H9 (cell line): Measurements from ENCODE around the gene NTRK2. TPM values are rescaled to one million over a fixed set of nuclear protein-coding genes. Genes with fewer than 3 reads are reported as not detected.

Experiments used
- DNase-seq: peaks from one replicate; pipeline ENCODE4 v3.0.0-alpha.2; 2017
- H2AFZ ChIP-seq: one replicate; pipeline ENCODE4 v1.6.1; 2013; ENCODE audit warnings: mild to moderate bottlenecking, low read length, control low read depth, moderate library complexity
- H2AK5ac ChIP-seq: 2 replicates; pipeline ENCODE4 v1.6.1; 2013; ENCODE audit warnings: low read length, control low read depth, mixed read lengths; ENCODE audit not compliant: insufficient read length
- H2BK120ac ChIP-seq: one replicate; pipeline ENCODE4 v1.6.1; 2013; ENCODE audit warnings: low read depth, mild to moderate bottlenecking, low read length, control low read depth, inconsistent platforms; ENCODE audit not compliant: poor library complexity, severe bottlenecking
- H2BK12ac ChIP-seq: 2 replicates; pipeline ENCODE4 v1.6.1; 2013; ENCODE audit warnings: low read length, control low read depth, mixed read lengths, low read depth; ENCODE audit not compliant: insufficient read length
- H2BK15ac ChIP-seq: 2 replicates; pipeline ENCODE4 v1.6.1; 2013; ENCODE audit warnings: low read depth, low read length, control low read depth
- H2BK20ac ChIP-seq: one replicate; pipeline ENCODE4 v1.6.1; 2013; ENCODE audit warnings: low read depth, mild to moderate bottlenecking, low read length, control low read depth, inconsistent platforms; ENCODE audit not compliant: poor library complexity, severe bottlenecking
- H2BK5ac ChIP-seq: 2 replicates; pipeline ENCODE4 v1.6.1; 2013; ENCODE audit warnings: low read length, control low read depth, mixed read lengths; ENCODE audit not compliant: insufficient read length
- H3K14ac ChIP-seq: 2 replicates; pipeline ENCODE4 v1.6.1; 2013; ENCODE audit warnings: low read length, control low read depth; ENCODE audit not compliant: insufficient read depth
- H3K18ac ChIP-seq: 2 replicates; pipeline ENCODE4 v1.6.1; 2013; ENCODE audit warnings: low read depth, mild to moderate bottlenecking, mixed read lengths, low read length, control low read depth; ENCODE audit not compliant: insufficient read length
- H3K23ac ChIP-seq: 2 replicates; pipeline ENCODE4 v1.6.1; 2013; ENCODE audit warnings: low read length, control low read depth, mixed read lengths, low read depth; ENCODE audit not compliant: insufficient read length
- H3K23me2 ChIP-seq: 2 replicates; pipeline ENCODE4 v1.6.1; 2013; ENCODE audit warnings: low read depth, mild to moderate bottlenecking, mixed read lengths, low read length, control low read depth; ENCODE audit not compliant: insufficient read length, poor library complexity, severe bottlenecking
- H3K27ac ChIP-seq: 2 replicates; pipeline ENCODE4 v1.5.1; 2013; ENCODE audit warnings: low read length, control low read depth, mixed read lengths, low read depth; ENCODE audit not compliant: insufficient read length
- H3K27me3 ChIP-seq: 2 replicates; pipeline ENCODE4 v1.6.1; 2013; ENCODE audit warnings: low read length, control low read depth, inconsistent platforms; ENCODE audit not compliant: insufficient read depth
- H3K4ac ChIP-seq: 2 replicates; pipeline ENCODE4 v1.6.1; 2013; ENCODE audit warnings: low read depth, mild to moderate bottlenecking, control low read depth, inconsistent platforms, low read length, moderate library complexity
- H3K4me1 ChIP-seq: 2 replicates; pipeline ENCODE4 v1.6.1; 2013; ENCODE audit warnings: low read length, control low read depth, inconsistent platforms; ENCODE audit not compliant: insufficient read depth
- H3K4me2 ChIP-seq: 2 replicates; pipeline ENCODE4 v1.6.1; 2013; ENCODE audit warnings: low read length, control low read depth, mixed read lengths; ENCODE audit not compliant: insufficient read length, insufficient read depth
- H3K56ac ChIP-seq: 2 replicates; pipeline ENCODE4 v1.6.1; 2013; ENCODE audit warnings: low read depth, mild to moderate bottlenecking, mixed read lengths, low read length, control low read depth; ENCODE audit not compliant: insufficient read length
- H3K79me1 ChIP-seq: 2 replicates; pipeline ENCODE4 v1.6.1; 2013; ENCODE audit warnings: low read depth, mild to moderate bottlenecking, moderate library complexity, low read length, control low read depth, inconsistent platforms; ENCODE audit not compliant: insufficient read depth, poor library complexity, severe bottlenecking
- H3K79me2 ChIP-seq: 2 replicates; pipeline ENCODE4 v1.6.1; 2013; ENCODE audit warnings: low read length, control low read depth, inconsistent platforms; ENCODE audit not compliant: insufficient read depth
- H3K9ac ChIP-seq: 2 replicates; pipeline ENCODE4 v1.6.1; 2013; ENCODE audit warnings: low read length, control low read depth, mixed read lengths; ENCODE audit not compliant: insufficient read length; ENCODE audit errors: extremely low read depth
- H3K9me3 ChIP-seq: one replicate; pipeline ENCODE4 v1.6.1; 2013; ENCODE audit warnings: low read depth, low read length, inconsistent platforms; ENCODE audit not compliant: control insufficient read depth
- H3T11ph ChIP-seq: one replicate; pipeline ENCODE4 v1.6.1; 2013; ENCODE audit warnings: mild to moderate bottlenecking, low read length, control low read depth, inconsistent platforms
- H4K20me1 ChIP-seq: one replicate; pipeline ENCODE4 v1.6.1; 2013; ENCODE audit not compliant: control insufficient read depth, insufficient read length, insufficient read depth
- H4K5ac ChIP-seq: 2 replicates; pipeline ENCODE4 v1.6.1; 2013; ENCODE audit warnings: low read depth, mild to moderate bottlenecking, mixed read lengths, low read length, control low read depth; ENCODE audit not compliant: insufficient read length
- H4K8ac ChIP-seq: replicated peaks from 2 replicates; pipeline ENCODE4 v1.6.1; 2013; ENCODE audit warnings: low read length, control low read depth, mixed read lengths, low read depth; ENCODE audit not compliant: insufficient read length
- H4K91ac ChIP-seq: 2 replicates; pipeline ENCODE4 v1.6.1; 2013; ENCODE audit warnings: low read depth, mild to moderate bottlenecking, moderate library complexity, mixed read lengths, low read length, control low read depth; ENCODE audit not compliant: insufficient read length
- H3K27ac Mint-ChIP-seq, 3 experiments: 2 replicates in 2 of 3; 3 replicates in 1 of 3; pipeline ENCODE4 v1.8.0; 2020 to 2021; ENCODE audit warnings: mixed read lengths in 3 of 3, mild to moderate bottlenecking in 1 of 3, moderate library complexity in 1 of 3
- H3K27me3 Mint-ChIP-seq: 2 replicates; pipeline ENCODE4 v1.8.0; 2021; ENCODE audit warnings: low read depth, mild to moderate bottlenecking, moderate library complexity, mixed read lengths
- H3K36me3 Mint-ChIP-seq, 3 experiments: 2 replicates in 2 of 3; 3 replicates in 1 of 3; pipeline ENCODE4 v1.8.0; 2020 to 2021; ENCODE audit warnings: low read depth in 3 of 3, mixed read lengths in 3 of 3; ENCODE audit not compliant: insufficient read depth in 1 of 3
- H3K4me1 Mint-ChIP-seq, 2 experiments: 2 replicates each; pipeline ENCODE4 v1.8.0; 2020; ENCODE audit warnings: mixed read lengths in 2 of 2
- H3K4me3 Mint-ChIP-seq, 2 experiments: 2 replicates in 1 of 2; 3 replicates in 1 of 2; pipeline ENCODE4 v1.8.0; 2020 to 2021; ENCODE audit warnings: mild to moderate bottlenecking in 2 of 2, mixed read lengths in 2 of 2, moderate library complexity in 1 of 2
- H3K9me3 Mint-ChIP-seq, 2 experiments: 2 replicates in 1 of 2; 3 replicates in 1 of 2; pipeline ENCODE4 v1.8.0; 2020; ENCODE audit warnings: mild to moderate bottlenecking in 2 of 2, mixed read lengths in 2 of 2, moderate library complexity in 1 of 2
- WGBS: extraction: QIAGEN DNeasy Blood & Tissue Kit; methylation state at CpG from one replicate; pipeline ENCODE4 v1.1.7; 2013; ENCODE audit warnings: missing lambda C conversion rate, low lambda C conversion rate, mixed read lengths; ENCODE audit not compliant: insufficient read length; ENCODE audit errors: extremely low coverage; 5-methylcytosine and 5-hydroxymethylcytosine counted together
- total RNA-seq: library from RNA; stranded (reverse); gene quantifications from 2 replicates; pipeline ENCODE4 v1.2.1, GENCODE V29; 2021
- TF ChIP-seq, protein P1 (sequence below): fragments of 200-600 bp; sonication (generic); conservative IDR thresholded peaks from 3 replicates; pipeline ENCODE4 v1.8.0; 2021; ENCODE audit warnings: antibody characterized with exemption, mild to moderate bottlenecking

The NTRK2 gene
- total RNA-seq, 1 experiment from 2014 or later: 0.02 TPM

DNA sequence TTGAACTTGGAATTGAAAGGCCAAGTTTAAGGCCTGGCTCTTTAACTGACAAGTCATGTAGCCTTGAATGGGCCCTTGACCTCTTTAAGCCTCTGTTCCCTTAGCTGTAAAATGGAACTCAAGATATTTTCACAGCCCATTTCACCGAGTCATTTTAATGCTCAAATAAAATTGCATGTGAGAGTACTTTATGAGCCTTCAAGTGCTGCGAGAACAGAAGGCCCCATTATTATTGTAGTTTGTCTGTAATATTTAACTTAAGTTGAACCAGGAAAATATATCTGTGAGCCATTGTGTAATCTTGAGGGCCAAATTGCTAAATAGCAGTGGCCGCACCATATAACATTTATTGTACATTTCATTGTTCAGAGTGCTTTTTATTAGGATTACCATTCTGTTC is 249.9 kb downstream of the NTRK2 start:
- Histone ChIP-seq H3K4me2 (no peak overlapping the region), H3K27ac (no peak overlapping the region), H3K23ac (no peak overlapping the region), H2AK5ac (no peak overlapping the region), H4K8ac (no peak overlapping the region), H2BK12ac (no peak overlapping the region), H3K56ac (no peak overlapping the region), H4K91ac (no peak overlapping the region), H3K18ac (no peak overlapping the region), H3K4me1 (no peaks in the 10 kb centered on the region), H4K20me1 (no peaks in the 10 kb centered on the region), H3K79me2 (no peaks in the 10 kb centered on the region), H3T11ph (no peak overlapping the region), H2BK20ac (no peak overlapping the region), H4K5ac (no peak overlapping the region), H3K9ac (no peak overlapping the region), H3K23me2 (no peaks in the 10 kb centered on the region), H2AFZ (no peak overlapping the region), H3K14ac (no peak overlapping the region), H3K9me3 (no peaks in the 10 kb centered on the region), H3K4ac (no peak overlapping the region), H2BK120ac (no peak overlapping the region), H3K27me3 (no peaks in the 10 kb centered on the region), H2BK15ac (no peak overlapping the region), H3K79me1 (no peaks in the 10 kb centered on the region), H2BK5ac (no peak overlapping the region)
- no peak overlapping the region for H3K27ac Mint-ChIP-seq
- no peaks in the 10 kb centered on the region for H3K9me3 Mint-ChIP-seq
- no peak for DNase-seq
- no peak overlapping the region for H3K4me3 Mint-ChIP-seq
- H3K4me1 Mint-ChIP-seq: no peaks in the 10 kb centered on the region
- TF ChIP-seq, protein P1, sequence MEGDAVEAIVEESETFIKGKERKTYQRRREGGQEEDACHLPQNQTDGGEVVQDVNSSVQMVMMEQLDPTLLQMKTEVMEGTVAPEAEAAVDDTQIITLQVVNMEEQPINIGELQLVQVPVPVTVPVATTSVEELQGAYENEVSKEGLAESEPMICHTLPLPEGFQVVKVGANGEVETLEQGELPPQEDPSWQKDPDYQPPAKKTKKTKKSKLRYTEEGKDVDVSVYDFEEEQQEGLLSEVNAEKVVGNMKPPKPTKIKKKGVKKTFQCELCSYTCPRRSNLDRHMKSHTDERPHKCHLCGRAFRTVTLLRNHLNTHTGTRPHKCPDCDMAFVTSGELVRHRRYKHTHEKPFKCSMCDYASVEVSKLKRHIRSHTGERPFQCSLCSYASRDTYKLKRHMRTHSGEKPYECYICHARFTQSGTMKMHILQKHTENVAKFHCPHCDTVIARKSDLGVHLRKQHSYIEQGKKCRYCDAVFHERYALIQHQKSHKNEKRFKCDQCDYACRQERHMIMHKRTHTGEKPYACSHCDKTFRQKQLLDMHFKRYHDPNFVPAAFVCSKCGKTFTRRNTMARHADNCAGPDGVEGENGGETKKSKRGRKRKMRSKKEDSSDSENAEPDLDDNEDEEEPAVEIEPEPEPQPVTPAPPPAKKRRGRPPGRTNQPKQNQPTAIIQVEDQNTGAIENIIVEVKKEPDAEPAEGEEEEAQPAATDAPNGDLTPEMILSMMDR: no peak
- no peaks in the 10 kb centered on the region for H3K27me3 Mint-ChIP-seq
- H3K36me3 Mint-ChIP-seq: no peaks in the 10 kb centered on the region
- no CpG with 5 or more reads among the region's 3 CpGs for WGBS
